Stimulated activated CD4-positive, alpha-beta T cell treated with anti-CD3 and anti-CD28 coated beads, TNF-alpha, amount 100 ng/mL, for 4 hours (primary cell): Measurements from ENCODE around the gene INPP5D.
"Not testable (repeated sequence)": the region's sequence is repeated elsewhere in the genome, so short reads cannot be mapped to it uniquely, and the experiment has no call there.

ENCODE experiments used
- DNase-seq, 3 experiments: peaks; one replicate each; pipeline ENCODE4 v3.0.0-alpha.2; 2020; ENCODE audit warnings: low read depth in 3 of 3

The INPP5D gene

GRCh38 chr2:233059797-233060500, at the start of gene INPP5D:
Gene INPP5D, plus strand, starts transcription at chr2:233060342. Its CDS starts 137 bp downstream, at chr2:233060479.
- DNase-seq, result peak in 2 of 3 experiments; percentile 49 to 61

GRCh38 chr2:233010569-233011267, 49.4 kb upstream of the INPP5D start:
- DNase-seq, result no peak

- no peak for DNase-seq
These were observed 48.9 kb upstream of the INPP5D start for GRCh38 chr2:233011268-233011650.

GRCh38 chr2:233011702-233012131, 48.4 kb upstream of the INPP5D start:
- DNase-seq, result no peak

GRCh38 chr2:233012301-233012971, 47.7 kb upstream of the INPP5D start:
- no peak for DNase-seq

- no peak for DNase-seq
These were observed 47.1 kb upstream of the INPP5D start, which contains the start of gene NGEF for GRCh38 chr2:233013027-233013461. Gene NGEF, minus strand, starts transcription at chr2:233013256. Its CDS starts 38,366 bp downstream, at chr2:232974890.

- no peak for DNase-seq
These were observed 46.5 kb upstream of the INPP5D start for GRCh38 chr2:233013650-233014049.

- DNase-seq, result no peak
These were observed 45.0 kb upstream of the INPP5D start for GRCh38 chr2:233015019-233015645.

- DNase-seq, result no peak
These were observed 42.2 kb upstream of the INPP5D start for GRCh38 chr2:233017947-233018346.

- DNase-seq, result not testable (repeated sequence)
These were observed 40.5 kb upstream of the INPP5D start for GRCh38 chr2:233019610-233020009.

- DNase-seq, result no peak
These were observed 39.7 kb upstream of the INPP5D start for GRCh38 chr2:233020454-233020853.

GRCh38 chr2:233021771-233022170, 38.4 kb upstream of the INPP5D start:
- DNase-seq, result no peak

- no peak for DNase-seq
These were observed 37.6 kb upstream of the INPP5D start for GRCh38 chr2:233022561-233022960.

GRCh38 chr2:233023007-233023760, 37.0 kb upstream of the INPP5D start:
- no peak for DNase-seq

GRCh38 chr2:233023761-233024410, 36.3 kb upstream of the INPP5D start:
- no peak for DNase-seq

GRCh38 chr2:233025706-233026105, 34.4 kb upstream of the INPP5D start:
- DNase-seq, result no peak

GRCh38 chr2:233026198-233026813, 33.8 kb upstream of the INPP5D start:
- DNase-seq, result no peak

- DNase-seq, result no peak
These were observed 30.8 kb upstream of the INPP5D start for GRCh38 chr2:233029321-233029720.

- no peak for DNase-seq
These were observed 28.3 kb upstream of the INPP5D start for GRCh38 chr2:233031556-233032500.
